ENCODE measurements around the gene IQGAP1.

GRCh38 chr15:90458061-90458460 is 70.0 kb downstream of the IQGAP1 start:
- TF ChIP-seq EZH2 (IDR thresholded peaks at IDR 0.05; ENCODE audit: low read length, missing control alignments) (no peak), CTCF (conservative IDR thresholded peaks at IDR 0.05 in 1 of 2, IDR thresholded peaks at IDR 0.05 in 1 of 2; ENCODE audit: low read depth in 1 of 2, low read length in 2 of 2) (no peak)
